ENCODE data around the gene B3GNT3. TPM values are rescaled to one million over a fixed set of nuclear protein-coding genes. Genes with fewer than 3 reads are reported as not detected.

B3GNT3 gene, protein sequence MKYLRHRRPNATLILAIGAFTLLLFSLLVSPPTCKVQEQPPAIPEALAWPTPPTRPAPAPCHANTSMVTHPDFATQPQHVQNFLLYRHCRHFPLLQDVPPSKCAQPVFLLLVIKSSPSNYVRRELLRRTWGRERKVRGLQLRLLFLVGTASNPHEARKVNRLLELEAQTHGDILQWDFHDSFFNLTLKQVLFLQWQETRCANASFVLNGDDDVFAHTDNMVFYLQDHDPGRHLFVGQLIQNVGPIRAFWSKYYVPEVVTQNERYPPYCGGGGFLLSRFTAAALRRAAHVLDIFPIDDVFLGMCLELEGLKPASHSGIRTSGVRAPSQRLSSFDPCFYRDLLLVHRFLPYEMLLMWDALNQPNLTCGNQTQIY
- total RNA-seq, result 1 to 10 TPM in 2 of 3 donors, under 1 TPM in 1; 0.32 to 6.9 (median 2.0) TPM

DNA sequence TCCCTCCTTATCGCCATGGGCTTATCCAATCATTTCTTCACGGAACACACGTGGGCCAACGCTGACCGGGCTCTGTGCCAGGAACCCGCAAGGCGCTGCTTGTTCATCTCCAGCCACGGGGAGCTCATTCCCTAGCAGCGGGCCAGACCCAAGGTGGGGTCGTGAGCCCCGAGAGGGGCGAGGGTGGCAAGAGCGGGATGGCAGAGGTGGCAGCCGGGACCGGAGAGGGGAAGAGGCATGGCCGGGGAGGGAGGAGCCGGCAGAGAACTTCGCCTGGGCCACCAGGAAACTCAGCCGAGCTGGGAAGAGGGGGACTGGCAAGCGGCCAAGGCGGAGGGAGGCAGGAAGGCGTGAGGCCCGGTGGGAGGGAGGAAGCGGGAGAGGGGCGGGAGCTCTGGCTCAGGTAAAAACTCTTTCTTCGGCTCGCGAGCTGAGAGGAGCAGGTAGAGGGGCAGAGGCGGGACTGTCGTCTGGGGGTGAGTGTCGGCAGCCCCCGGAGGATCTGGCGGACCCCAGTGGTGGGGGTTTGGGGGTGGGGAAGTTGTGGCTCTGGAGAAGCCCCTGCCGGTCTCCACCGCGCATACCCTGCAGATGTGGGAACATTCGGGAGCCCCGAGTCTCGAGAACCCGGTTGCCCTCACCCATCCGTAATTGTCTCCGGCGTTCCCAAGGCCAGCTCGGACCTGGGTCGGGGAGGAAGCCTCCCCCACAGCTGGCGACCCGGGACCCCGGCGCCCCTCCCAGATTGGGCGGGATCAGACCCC, at the start of gene B3GNT3:
TSS of gene B3GNT3 (plus strand) at position 408 of the 764 bp plus-strand sequence. CDS start 12,670 bp downstream, outside the sequence.
- no peaks in the 10 kb centered on the region for H3K36me3 ChIP-seq
- peak in 1 of 2 donors; percentile 24 for DNase-seq (ENCODE audit: low spot score in 2 of 2)
- peak within 1 kb of the TSS; percentile 55 to 59 for H3K27ac ChIP-seq
- peaks cover 0 to 20% of the 10 kb centered on the region in 2 donors for H3K27me3 ChIP-seq
- no peak for TF ChIP-seq POLR2AphosphoS5 (IDR thresholded peaks at IDR 0.05)
- TF ChIP-seq, protein P1, sequence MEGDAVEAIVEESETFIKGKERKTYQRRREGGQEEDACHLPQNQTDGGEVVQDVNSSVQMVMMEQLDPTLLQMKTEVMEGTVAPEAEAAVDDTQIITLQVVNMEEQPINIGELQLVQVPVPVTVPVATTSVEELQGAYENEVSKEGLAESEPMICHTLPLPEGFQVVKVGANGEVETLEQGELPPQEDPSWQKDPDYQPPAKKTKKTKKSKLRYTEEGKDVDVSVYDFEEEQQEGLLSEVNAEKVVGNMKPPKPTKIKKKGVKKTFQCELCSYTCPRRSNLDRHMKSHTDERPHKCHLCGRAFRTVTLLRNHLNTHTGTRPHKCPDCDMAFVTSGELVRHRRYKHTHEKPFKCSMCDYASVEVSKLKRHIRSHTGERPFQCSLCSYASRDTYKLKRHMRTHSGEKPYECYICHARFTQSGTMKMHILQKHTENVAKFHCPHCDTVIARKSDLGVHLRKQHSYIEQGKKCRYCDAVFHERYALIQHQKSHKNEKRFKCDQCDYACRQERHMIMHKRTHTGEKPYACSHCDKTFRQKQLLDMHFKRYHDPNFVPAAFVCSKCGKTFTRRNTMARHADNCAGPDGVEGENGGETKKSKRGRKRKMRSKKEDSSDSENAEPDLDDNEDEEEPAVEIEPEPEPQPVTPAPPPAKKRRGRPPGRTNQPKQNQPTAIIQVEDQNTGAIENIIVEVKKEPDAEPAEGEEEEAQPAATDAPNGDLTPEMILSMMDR (IDR thresholded peaks at IDR 0.05), result no peak
- TF ChIP-seq POLR2A (IDR thresholded peaks at IDR 0.05), result no peak
- peak within 1 kb of the TSS; percentile 10 to 59 (median 44) for H3K4me3 ChIP-seq
- H3K9me3 ChIP-seq, result no peaks in the 10 kb centered on the region
- no peaks in the 10 kb centered on the region for H3K4me1 ChIP-seq
- intact Hi-C loops (cut with DNase I; ENCODE audit: low total_unique reads), result loop anchor here (5.0 kb wide), 1 partner anchor 768 kb away; the partner anchor contains the start of gene CPAMD8

DNA sequence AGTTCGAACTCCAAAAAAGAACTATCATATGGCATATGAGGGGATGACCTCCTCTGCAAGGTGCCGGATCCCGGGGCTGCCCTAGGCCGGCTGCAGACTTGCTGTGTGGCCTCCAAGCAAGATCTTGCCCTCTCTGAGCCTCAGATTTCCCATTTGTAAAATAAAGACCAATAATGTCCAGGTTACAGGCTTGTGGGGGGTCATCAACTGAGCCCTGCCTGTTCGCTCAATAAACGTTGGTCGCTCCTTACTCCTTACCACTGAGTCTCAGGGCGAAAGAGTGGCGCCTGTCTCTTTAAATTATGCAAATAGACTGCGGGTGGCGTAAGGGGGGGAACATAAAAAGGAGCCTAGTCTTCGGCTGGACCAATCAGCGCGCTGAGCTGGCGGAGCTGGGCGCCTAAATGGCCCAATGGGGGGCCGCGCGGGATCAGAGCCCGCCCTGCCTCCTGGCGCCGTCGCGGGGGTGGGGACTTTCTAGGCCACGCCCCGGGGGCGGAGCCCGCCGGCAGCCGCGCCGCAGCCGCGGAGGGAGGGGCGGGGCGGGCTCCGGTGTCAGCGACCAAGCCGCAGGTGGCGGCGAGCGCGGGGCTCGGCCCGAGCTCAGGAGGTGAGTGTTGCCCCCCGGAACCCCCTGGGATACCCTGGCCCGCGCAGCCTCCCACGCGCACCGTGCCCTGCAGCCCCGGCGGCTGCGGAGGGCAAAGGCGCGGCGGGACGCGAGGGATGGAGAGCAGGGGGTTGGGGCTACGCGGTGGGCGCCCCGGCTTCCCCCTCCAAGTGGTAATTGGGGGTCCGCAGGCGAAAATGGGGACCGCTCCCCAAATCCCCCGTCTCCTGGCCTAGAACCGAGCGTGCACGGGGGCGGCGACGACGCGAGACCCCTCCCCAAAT, 47.5 kb upstream of the B3GNT3 start:
- Histone ChIP-seq H3K9me3 (no peaks in the 10 kb centered on the region), H3K27me3 (no peaks in the 10 kb centered on the region), H3K36me3 (no peaks in the 10 kb centered on the region), H3K27ac (no peak overlapping the region), H3K4me1 (no peaks in the 10 kb centered on the region), H3K4me3 (peak overlapping the region; percentile 28 to 65 (median 54))
- DNase-seq (ENCODE audit: low spot score in 2 of 2), result peak; percentile 89 to 90
- TF ChIP-seq POLR2A (IDR thresholded peaks at IDR 0.05) (no peak), POLR2AphosphoS5 (IDR thresholded peaks at IDR 0.05) (no peak)
- TF ChIP-seq, protein P1 (IDR thresholded peaks at IDR 0.05), result no peak
- intact Hi-C loops (cut with DNase I; ENCODE audit: low total_unique reads), result no loop called here

DNA sequence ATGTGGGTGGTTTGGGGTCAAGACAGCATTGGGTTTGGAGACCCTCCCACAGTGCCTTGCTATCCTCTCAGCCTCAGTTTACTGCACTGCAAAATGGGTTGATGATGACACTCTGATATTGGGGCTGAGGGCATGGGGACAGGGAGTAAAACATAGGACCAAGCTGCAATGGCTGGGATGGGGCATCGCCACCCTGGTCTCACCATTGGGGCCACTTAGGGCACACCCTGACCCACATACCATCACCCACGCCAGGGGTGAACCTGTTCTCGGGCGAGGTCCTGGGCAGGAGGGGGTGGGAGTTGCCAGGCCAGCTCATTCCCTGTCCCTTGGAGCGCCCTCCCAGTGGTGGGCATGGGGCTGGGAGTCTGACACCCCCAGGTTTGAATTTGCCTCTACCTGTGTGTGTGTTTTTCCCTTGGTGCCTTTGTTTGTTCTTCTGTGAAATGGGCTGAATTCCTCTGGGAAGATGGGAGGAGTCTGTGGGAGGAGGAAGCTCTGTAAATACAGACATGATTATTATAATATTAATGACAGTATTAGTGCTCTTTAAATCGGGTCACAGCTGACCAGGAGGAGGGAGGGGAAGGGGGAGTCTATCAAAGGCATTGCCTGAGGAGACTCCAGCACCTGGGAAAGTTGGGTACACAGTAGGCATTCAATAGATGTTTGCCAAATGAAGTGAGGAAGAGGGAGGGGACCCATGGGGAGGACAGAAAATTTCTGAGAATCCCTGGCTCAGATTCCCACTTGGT, 45.9 kb upstream of the B3GNT3 start:
- DNase-seq (ENCODE audit: low spot score in 2 of 2), result no peak
- Histone ChIP-seq H3K27me3 (no peaks in the 10 kb centered on the region), H3K36me3 (no peaks in the 10 kb centered on the region), H3K4me1 (no peaks in the 10 kb centered on the region), H3K27ac (no peak overlapping the region), H3K4me3 (no peak overlapping the region), H3K9me3 (no peaks in the 10 kb centered on the region)
- intact Hi-C loops (cut with DNase I; ENCODE audit: low total_unique reads), result no loop called here
- TF ChIP-seq POLR2A (IDR thresholded peaks at IDR 0.05), result no peak
- no peak for TF ChIP-seq POLR2AphosphoS5 (IDR thresholded peaks at IDR 0.05)
- TF ChIP-seq, protein P1 (IDR thresholded peaks at IDR 0.05), result no peak

DNA sequence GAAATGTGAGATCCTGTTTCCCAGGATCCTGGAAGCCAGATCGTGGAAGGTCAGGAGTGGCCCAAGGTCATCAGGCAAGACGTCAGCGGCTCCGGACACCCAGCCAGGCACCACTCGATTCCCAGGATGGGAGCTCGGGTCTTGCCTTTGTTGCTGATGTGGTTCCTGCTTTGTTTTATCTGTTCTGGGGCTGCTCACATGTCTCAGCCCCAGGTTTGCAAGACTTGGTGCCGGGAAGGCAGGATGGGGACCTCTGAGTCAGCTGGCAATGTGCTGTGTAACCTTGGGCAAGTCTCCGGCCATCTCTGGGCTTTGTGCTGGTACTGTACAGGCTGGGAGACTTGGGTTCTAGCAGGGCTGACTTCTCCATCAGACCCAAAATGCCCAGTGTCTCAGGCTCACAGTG, 45.0 kb upstream of the B3GNT3 start:
- H3K4me1 ChIP-seq, result no peaks in the 10 kb centered on the region
- intact Hi-C loops (cut with DNase I; ENCODE audit: low total_unique reads), result no loop called here
- H3K27ac ChIP-seq, result no peak overlapping the region
- no peak overlapping the region for H3K4me3 ChIP-seq
- no peaks in the 10 kb centered on the region for H3K27me3 ChIP-seq
- TF ChIP-seq, protein P1 (IDR thresholded peaks at IDR 0.05), result no peak
- DNase-seq (ENCODE audit: low spot score in 2 of 2), result no peak
- no peaks in the 10 kb centered on the region for H3K9me3 ChIP-seq
- no peaks in the 10 kb centered on the region for H3K36me3 ChIP-seq
